Liver (tissue), 3 donors: Measurements from ENCODE around the gene OSBPL5.

Source experiments
- FOXA1 ChIP-seq: IDR thresholded peaks from 2 replicates; pipeline ENCODE4 v1.6.1; 2016; ENCODE audit warnings: antibody characterized with exemption
- HNF4A ChIP-seq, 2 donors: conservative IDR thresholded peaks; 2 replicates each; pipeline ENCODE4 v1.6.1; 2016; ENCODE audit warnings: antibody characterized with exemption in 2 of 2, mild to moderate bottlenecking in 2 of 2
- HNF4G ChIP-seq: IDR thresholded peaks from 2 replicates; pipeline ENCODE4 v1.6.1; 2016; ENCODE audit warnings: antibody characterized with exemption
- JUND ChIP-seq, 2 donors: IDR thresholded peaks; 2 replicates each; pipeline ENCODE4 v1.6.1; 2016; ENCODE audit warnings: antibody characterized with exemption in 2 of 2
- RAD21 ChIP-seq, 2 donors: IDR thresholded peaks; 2 replicates each; pipeline ENCODE4 v1.6.1; 2016; ENCODE audit warnings: antibody characterized with exemption in 2 of 2, mild to moderate bottlenecking in 2 of 2
- TF ChIP-seq, protein P1 (sequence below): fragments of 150-350 bp; IDR thresholded peaks from 2 replicates; pipeline ENCODE4 v1.5.1; 2017; ENCODE audit warnings: improper control_type of control experiment, low read depth, low read length; ENCODE audit not compliant: missing input control
- donor health status: healthy.
- donor health status: healthy.

DNA sequence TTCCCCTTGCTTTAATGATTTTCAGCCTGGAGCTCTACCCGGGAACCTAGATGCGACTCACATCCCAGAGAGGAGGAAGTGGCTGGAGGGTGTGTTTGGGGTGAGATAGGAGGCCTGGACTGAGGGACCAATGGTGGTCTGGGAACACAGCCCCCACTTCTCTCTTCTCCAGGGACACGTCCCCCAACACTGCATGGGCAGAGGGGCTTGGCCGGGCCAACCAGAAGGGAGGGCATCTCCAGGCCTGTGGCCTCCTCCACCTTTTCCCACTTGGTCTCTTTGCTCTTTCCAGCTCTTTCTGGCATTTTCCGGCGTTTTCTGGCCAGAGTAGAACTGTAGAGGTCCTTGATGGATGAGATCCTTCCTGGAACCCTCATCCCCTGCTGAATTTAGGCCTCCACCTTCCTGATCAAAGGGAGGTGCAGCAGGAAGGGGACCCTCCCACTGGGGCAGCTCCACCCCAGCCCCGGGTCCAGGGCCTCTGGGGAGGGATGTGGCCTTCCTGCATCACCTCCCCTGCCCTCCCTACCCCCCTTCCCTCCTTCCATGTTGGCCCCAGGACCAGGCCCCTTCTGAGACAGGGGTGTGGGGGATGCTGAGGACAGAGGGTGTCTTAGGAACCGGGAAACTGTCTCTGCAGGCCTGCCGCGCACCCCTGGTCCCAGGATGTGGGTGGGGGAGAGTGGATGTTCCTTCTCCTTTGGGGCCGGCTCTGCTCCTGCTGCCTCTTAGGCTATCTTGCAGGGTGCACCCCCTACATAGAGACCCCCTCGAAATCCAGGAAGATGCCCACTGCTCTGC, 29.1 kb upstream of the OSBPL5 start:
- TF ChIP-seq JUND (IDR thresholded peaks at IDR 0.05) (no peak), HNF4G (no peak), RAD21 (IDR thresholded peaks at IDR 0.05) (no peak), HNF4A (conservative IDR thresholded peaks at IDR 0.05) (no peak), FOXA1 (no peak)
- TF ChIP-seq, protein P1, sequence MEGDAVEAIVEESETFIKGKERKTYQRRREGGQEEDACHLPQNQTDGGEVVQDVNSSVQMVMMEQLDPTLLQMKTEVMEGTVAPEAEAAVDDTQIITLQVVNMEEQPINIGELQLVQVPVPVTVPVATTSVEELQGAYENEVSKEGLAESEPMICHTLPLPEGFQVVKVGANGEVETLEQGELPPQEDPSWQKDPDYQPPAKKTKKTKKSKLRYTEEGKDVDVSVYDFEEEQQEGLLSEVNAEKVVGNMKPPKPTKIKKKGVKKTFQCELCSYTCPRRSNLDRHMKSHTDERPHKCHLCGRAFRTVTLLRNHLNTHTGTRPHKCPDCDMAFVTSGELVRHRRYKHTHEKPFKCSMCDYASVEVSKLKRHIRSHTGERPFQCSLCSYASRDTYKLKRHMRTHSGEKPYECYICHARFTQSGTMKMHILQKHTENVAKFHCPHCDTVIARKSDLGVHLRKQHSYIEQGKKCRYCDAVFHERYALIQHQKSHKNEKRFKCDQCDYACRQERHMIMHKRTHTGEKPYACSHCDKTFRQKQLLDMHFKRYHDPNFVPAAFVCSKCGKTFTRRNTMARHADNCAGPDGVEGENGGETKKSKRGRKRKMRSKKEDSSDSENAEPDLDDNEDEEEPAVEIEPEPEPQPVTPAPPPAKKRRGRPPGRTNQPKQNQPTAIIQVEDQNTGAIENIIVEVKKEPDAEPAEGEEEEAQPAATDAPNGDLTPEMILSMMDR: no peak
